Right lobe of liver (tissue), 6 donors: Measurements from ENCODE around the gene RUVBL1. TPM values are rescaled to one million over a fixed set of nuclear protein-coding genes. Genes with fewer than 3 reads are reported as not detected.

Experiments
- ATAC-seq, 4 donors: fragments of 200-7000 bp; cut with Tn5 transposase; one replicate each; pipeline ENCODE4 v1.9.1; 2020; ENCODE audit warnings: mild to moderate bottlenecking in 4 of 4, moderate library complexity in 4 of 4
- DNase-seq, 3 donors: peaks; one replicate each; pipeline ENCODE4 v3.0.0-alpha.2; 2020
- H3K27ac ChIP-seq, 3 donors: fragments of 200-600 bp; one replicate each; pipeline ENCODE4 v1.8.0; 2022
- H3K27me3 ChIP-seq, 2 donors: fragments of 200-600 bp; one replicate each; pipeline ENCODE4 v1.8.0; 2022
- H3K36me3 ChIP-seq, 4 donors: fragments of 200-600 bp; sonication (generic) in 1 of 4; one replicate each; pipeline versions ENCODE4 v1.5.1 to v1.8.0; 2017 to 2022; ENCODE audit warnings: control low read depth in 1 of 4
- H3K4me1 ChIP-seq, 4 donors: fragments of 200-600 bp; sonication (generic) in 1 of 4; one replicate each; pipeline versions ENCODE4 v1.5.1 to v1.8.0; 2017 to 2022; ENCODE audit warnings: control low read depth in 1 of 4
- H3K4me3 ChIP-seq, 3 donors: fragments of 200-600 bp; one replicate each; pipeline ENCODE4 v1.8.0; 2022
- H3K9me3 ChIP-seq, 4 donors: fragments of 200-600 bp; sonication (generic) in 1 of 4; one replicate each; pipeline versions ENCODE4 v1.5.1 to v1.8.0; 2017 to 2022; ENCODE audit warnings: control low read depth in 1 of 4
- CTCF ChIP-seq, 4 donors: fragments of 200-600 bp in 3 of 4; fragments of 450-650 bp in 1 of 4; IDR thresholded peaks; one replicate each; pipeline versions ENCODE4 v1.5.1 to v1.8.0; 2016 to 2022; ENCODE audit warnings: antibody characterized with exemption in 4 of 4, mild to moderate bottlenecking in 2 of 4
- POLR2A ChIP-seq: fragments of 450-650 bp; IDR thresholded peaks from one replicate; pipeline ENCODE4 v1.6.1; 2017; ENCODE audit warnings: antibody characterized with exemption, mild to moderate bottlenecking
- whole genome bisulfite sequencing: methylation state at CpG from one replicate; pipeline ENCODE4 v1.1.6; 2018; ENCODE audit warnings: low coverage, low lambda C conversion rate; ENCODE audit not compliant: insufficient coverage; ENCODE audit errors: missing lambda C conversion rate; 5-methylcytosine and 5-hydroxymethylcytosine counted together
- intact Hi-C, 2 donors: fragments of 100-400 bp; cut with DNase I; formaldehyde crosslinking; loops; one replicate each; pipeline versions ENCODE4 v1.11.2 to v1.14.1; 2022
- total RNA-seq, 6 experiments: library from RNA; depleted of rRNA in 2 of 6; stranded (reverse); fragments of >200 nt in 2 of 6; fragmentation: NEBNext Ultra II Directional in 3 of 6; extraction: Animal tissue kit (Norgen Biotek cat#: 25700) in 3 of 6; gene quantifications; one replicate each; pipeline versions ENCODE4 v1.1.0 to v1.2.4, GENCODE V29; 2016 to 2023
- donor health status: DM: no; HTN: yes; CAD: no.
- donor health status: DM: no; HTN: no; CAD: no.
- donor health status: DM: no; HTN: no; CAD: no.
- donor health status: DM: no; HTN: yes; CAD: no.
- donor health status: DM: no; HTN: yes; CAD: no.

RUVBL1 gene
- total RNA-seq, 6 experiments from 2014 or later: 8.6 to 20.3 (median 12.9) TPM

GRCh38 chr3:128056258-128056657 is 67.4 kb downstream of the RUVBL1 start:
- Histone ChIP-seq H3K27me3 (no peaks in the 10 kb centered on the region), H3K36me3 (peaks cover 17 to 65% (median 39%) of the 10 kb centered on the region in 4 donors), H3K9me3 (no peaks in the 10 kb centered on the region), H3K27ac (no peak overlapping the region), H3K4me3 (no peak overlapping the region), H3K4me1 (peaks cover 0 to 31% (median 11%) of the 10 kb centered on the region in 4 donors)
- DNase-seq: no peak
- WGBS: 82% methylated on average over 4 of the region's 4 CpGs
- no peak for ATAC-seq
- intact Hi-C loops: no loop called here
- TF ChIP-seq POLR2A (no peak), CTCF (IDR thresholded peaks at IDR 0.05) (no peak)

GRCh38 chr3:128054367-128054766 is 69.2 kb downstream of the RUVBL1 start:
- H3K9me3 ChIP-seq: no peaks in the 10 kb centered on the region
- intact Hi-C loops: no loop called here
- H3K36me3 ChIP-seq: peaks cover 5 to 46% (median 25%) of the 10 kb centered on the region in 4 donors
- TF ChIP-seq CTCF (IDR thresholded peaks at IDR 0.05) (no peak), POLR2A (no peak)
- peak in 1 of 4 donors; percentile 25 for ATAC-seq
- no peaks in the 10 kb centered on the region for H3K27me3 ChIP-seq
- H3K27ac ChIP-seq: peak overlapping the region in 1 of 3 donors; percentile 3
- DNase-seq: no peak
- peaks cover 0 to 42% (median 14%) of the 10 kb centered on the region in 4 donors for H3K4me1 ChIP-seq
- peak overlapping the region; percentile 88 to 99 (median 95) for H3K4me3 ChIP-seq
- 31% methylated on average over 3 of the region's 3 CpGs for WGBS

GRCh38 chr3:128053614-128054013 is 70.0 kb downstream of the RUVBL1 start:
- peaks cover 0 to 42% (median 14%) of the 10 kb centered on the region in 4 donors for H3K4me1 ChIP-seq
- intact Hi-C loops: no loop called here
- peaks cover 1 to 39% (median 20%) of the 10 kb centered on the region in 4 donors for H3K36me3 ChIP-seq
- H3K9me3 ChIP-seq: no peaks in the 10 kb centered on the region
- H3K4me3 ChIP-seq: peak overlapping the region; percentile 88 to 99 (median 95)
- no peak for ATAC-seq
- peak overlapping the region in 1 of 3 donors; percentile 77 for H3K27ac ChIP-seq
- no peaks in the 10 kb centered on the region for H3K27me3 ChIP-seq
- no peak for TF ChIP-seq POLR2A
- no peak for DNase-seq
- 33% methylated on average over 6 of the region's 6 CpGs for WGBS

- no peaks in the 10 kb centered on the region for H3K9me3 ChIP-seq
- peaks cover 0 to 42% (median 14%) of the 10 kb centered on the region in 4 donors for H3K4me1 ChIP-seq
- TF ChIP-seq CTCF (IDR thresholded peaks at IDR 0.05) (no peak), POLR2A (no peak)
- peak overlapping the region; percentile 75 to 90 (median 77) for H3K27ac ChIP-seq
- H3K4me3 ChIP-seq: peak overlapping the region; percentile 88 to 99 (median 95)
- intact Hi-C loops: no loop called here
- DNase-seq (no peak), ATAC-seq (peak; percentile 6 to 25 (median 14))
- WGBS: under 1% methylated on average over 23 of the region's 33 CpGs
- peaks cover 0 to 31% (median 16%) of the 10 kb centered on the region in 4 donors for H3K36me3 ChIP-seq
- no peaks in the 10 kb centered on the region for H3K27me3 ChIP-seq
Observed at GRCh38 chr3:128052595-128053351, 70.8 kb downstream of the RUVBL1 start.
